CD4-positive, alpha-beta T cell treated with Interferon gamma for 1 hour (primary cell): ENCODE data around the gene TMEM14A.
A peak's percentile ranks its signal among the peaks of the same experiment; 100 is the strongest.
"Not testable (repeated sequence)": the region's sequence is repeated elsewhere in the genome, so short reads cannot be mapped to it uniquely, and the experiment has no call there.

Source experiments
- DNase-seq: peaks from one replicate; pipeline ENCODE4 v3.0.0-alpha.2; 2020

The TMEM14A gene, protein sequence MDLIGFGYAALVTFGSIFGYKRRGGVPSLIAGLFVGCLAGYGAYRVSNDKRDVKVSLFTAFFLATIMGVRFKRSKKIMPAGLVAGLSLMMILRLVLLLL

DNA sequence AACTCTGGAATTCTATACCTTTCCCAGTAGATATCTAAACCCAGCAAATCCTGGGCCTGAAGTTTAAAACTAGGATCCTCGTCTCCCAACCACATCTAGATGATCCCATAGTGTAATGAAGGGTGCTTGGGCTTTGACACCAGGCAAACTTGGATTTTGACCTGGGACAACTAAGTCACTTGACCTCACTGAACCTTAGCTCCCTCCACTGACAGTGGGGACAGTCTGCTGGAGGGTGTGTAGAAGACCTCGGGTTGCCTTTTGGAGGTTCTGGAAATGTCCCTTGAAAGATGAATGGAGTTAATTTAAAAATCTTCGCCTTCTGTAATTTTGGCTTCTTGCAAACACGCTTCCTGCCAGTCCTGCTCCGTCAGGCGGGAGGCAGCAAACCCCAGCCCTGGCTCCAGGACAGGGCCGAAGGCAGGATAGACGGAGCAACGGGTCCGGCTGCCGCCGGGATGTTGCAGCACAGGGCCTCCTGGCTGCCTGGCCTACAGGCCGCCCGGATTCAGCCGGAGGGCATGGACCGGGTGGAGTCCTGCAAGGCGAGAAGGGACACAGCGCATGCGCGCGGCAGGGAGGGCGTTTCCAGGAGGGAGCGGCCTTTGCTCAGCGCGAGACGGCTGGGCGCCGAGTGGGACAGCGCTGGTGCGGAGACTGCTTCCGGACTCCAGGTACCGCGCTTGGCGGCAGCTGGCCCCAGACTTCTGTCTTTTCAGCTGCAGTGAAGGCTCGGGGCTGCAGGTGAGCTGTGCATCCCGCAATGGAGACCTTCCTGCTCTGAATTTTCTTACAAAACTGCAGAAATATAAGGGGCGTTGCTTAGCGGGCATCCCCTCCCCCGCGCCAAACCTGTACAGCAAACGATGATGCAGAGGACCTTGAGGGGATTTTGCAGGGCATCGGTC lies at the start of gene TMEM14A:
TSS of gene TMEM14A (plus strand) at position 612 of the 908 bp plus-strand sequence. CDS start 5,990 bp downstream, outside the sequence.
- peak; percentile 88 for DNase-seq

GRCh38 chr6:52621631-52622030 lies 49.3 kb upstream of the TMEM14A start:
- DNase-seq, result no peak

DNA sequence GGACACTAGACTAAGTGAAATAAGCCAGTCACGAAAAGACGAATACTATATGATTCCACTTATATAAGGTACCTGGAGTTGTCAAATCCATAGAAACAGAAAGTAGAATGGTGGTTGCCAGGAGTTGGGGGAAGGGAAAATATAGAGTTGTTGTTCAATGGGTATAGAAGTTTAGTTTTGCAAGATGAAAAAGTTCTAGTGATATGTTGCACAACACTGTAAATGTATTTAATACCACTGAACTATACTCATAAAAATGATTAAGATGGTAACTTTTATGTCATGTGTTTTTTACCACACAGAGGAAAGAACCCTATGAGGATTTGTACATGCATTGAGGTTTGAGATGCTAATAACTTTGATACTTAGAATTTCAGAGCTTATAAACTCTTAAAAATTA lies 48.1 kb upstream of the TMEM14A start:
- DNase-seq, result no peak

DNA sequence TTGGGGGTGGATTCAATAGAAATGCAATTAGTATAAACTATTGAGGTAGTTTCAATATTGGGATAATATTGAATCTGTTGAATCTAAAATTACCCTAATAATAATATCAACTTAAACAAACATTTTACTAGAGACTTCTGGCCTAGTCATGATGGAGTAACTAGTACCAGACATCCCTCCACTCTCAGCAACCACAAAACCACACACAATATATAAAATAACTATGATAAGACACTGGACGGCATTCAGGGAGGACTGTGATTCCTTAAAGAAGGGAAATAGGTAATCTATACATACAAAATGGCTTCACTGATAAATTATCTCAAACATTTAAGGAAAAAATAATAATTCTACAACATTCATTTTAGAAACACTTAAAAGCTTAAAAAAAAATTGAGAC lies 38.9 kb upstream of the TMEM14A start:
- DNase-seq, result no peak

DNA sequence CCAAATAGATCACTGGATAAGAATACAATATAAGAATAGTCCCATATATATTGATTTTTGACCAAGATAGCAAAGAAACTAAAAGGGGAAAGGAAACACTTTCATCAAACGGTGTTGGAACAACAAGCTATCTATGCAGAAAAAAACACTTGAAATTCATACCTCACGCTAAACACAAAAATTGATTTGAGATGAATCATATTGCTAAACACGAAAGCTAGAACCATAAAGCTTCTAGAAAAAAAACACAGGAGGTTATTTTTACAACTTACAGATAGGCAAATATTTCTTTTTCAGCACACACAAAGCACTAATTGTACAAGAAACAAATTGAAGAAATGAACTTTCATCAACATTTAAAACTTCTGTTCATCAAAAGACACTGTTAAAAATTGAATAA lies 36.7 kb upstream of the TMEM14A start:
- DNase-seq, result no peak

DNA sequence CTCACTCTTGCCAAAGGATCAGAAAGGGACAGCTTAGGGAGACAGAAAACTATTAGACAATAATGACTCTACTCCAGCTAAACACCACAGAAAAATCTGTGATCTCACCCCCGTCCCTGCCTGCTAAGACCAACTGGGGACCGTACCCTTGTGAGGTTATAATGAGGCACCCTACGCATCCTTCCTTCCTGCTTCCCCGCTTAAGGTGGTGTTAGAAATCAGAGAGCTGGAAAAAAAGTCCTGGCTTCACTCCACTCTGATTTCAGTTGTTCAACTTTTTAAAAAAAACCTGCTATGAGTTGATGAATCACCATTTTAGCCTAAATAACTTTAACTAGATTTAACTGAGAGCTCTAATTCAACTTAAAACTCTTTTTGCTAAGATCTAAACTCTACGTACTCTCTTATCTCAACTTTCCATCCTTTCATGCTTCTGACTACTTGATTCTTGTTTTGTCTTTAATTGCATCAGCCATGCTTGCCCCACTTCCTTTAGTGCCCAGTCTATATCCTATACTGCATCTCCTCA lies 35.8 kb upstream of the TMEM14A start:
- DNase-seq, result no peak

- no peak for DNase-seq
Measured at GRCh38 chr6:52636830-52637229, 34.1 kb upstream of the TMEM14A start.

DNA sequence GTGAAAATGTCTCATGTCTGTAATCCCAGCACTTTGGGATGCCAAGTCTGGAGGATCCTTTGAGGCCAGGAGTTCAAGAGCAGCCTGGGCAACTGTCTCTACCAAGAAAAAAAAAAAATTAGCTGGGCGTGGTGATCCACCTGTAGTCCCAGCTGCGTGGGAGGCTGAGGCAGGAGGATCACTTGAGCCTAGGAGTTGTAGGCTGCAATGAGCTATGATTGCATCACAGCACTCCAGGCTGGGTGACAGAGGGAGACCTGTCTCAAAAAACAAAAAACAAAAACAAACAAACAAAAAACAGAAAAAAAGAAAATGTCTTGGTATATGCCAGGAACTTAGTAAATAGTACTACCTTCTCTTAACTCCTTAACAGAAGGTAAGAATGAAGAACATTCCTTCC lies 31.4 kb upstream of the TMEM14A start:
- DNase-seq, result no peak

GRCh38 chr6:52640170-52640569 lies 30.7 kb upstream of the TMEM14A start:
- DNase-seq, result no peak

DNA sequence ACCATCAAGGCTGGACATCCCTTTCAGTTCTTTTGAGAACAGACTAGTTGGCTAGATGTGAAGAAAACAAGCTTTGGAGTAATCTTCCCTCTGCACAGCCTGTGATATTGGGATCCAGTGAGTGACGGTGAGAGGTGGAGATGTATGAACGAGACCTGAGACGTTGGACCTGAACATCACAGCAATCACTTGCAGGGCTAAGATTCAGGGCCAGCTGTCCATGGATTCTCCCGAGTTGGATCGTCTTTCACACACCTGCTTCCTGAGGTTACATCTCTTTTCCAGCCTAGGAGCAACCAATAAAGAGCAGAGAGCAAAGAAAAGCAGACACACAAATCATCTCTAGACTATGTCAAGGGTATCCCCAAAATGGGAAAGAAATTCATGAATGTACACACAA lies 30.0 kb upstream of the TMEM14A start:
- DNase-seq, result no peak

- DNase-seq, result no peak
Measured at GRCh38 chr6:52641388-52641787, 29.5 kb upstream of the TMEM14A start.

DNA sequence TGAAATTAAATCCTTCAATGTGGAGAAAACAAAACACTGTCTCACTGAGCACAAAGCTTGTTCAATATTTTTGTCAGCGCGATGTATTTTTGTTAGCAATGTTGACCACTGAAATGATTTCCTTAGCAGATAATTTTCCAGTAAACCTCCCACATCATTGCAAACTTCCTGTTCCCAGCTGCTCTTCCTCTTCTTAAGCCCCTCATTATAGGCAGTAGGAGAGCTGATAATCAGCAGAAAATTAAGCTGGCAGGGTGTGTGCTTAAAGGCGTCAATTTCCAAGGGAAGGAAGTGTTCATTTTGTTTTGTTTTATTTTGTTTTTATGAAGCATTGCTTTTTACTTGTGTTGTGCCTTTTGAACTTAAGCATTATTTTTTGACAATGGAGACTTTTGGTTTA lies 29.1 kb upstream of the TMEM14A start:
- DNase-seq, result no peak

GRCh38 chr6:52642368-52642767 lies 28.5 kb upstream of the TMEM14A start:
- DNase-seq, result no peak

DNA sequence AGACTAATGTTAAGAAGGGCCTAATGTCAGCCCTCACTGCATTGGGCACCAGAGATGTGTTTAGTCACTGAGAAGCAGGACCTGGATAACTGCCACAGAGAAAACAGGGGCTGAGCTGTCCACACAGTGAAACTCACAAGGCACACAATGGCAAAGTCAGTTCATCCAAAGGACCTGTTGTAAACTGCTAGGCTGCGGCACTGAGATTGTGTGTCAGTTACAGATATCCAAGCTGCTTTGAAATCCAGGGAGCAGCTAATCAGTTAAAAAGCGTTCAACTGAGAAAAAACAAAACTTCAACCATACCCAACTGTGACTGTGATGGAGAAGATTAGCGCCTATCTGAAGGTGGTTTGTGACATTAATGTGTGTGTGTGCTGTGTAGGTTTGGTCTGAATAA lies 27.8 kb upstream of the TMEM14A start:
- no peak for DNase-seq

DNA sequence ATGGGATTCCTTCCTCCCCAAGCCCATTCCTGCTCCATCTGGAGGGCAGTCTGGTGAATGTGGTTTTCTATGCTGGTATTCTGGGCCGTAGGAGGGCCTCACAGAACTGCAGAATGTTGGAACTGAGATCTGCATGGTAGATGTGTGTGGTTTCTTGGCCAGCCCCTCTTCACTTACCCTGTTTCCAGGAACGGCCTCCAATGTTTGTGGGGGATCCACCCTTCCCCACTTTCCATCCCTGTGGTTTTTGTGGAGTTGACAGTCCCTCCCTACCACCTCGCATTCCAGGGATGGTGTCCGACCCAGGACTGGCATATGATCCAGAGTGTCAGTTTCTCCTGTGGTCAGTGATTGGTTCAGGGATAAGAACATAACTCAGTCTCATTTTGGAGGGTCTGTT lies 26.7 kb upstream of the TMEM14A start:
- no peak for DNase-seq

- DNase-seq, result no peak
Measured at GRCh38 chr6:52645976-52646375, 24.9 kb upstream of the TMEM14A start.

DNA sequence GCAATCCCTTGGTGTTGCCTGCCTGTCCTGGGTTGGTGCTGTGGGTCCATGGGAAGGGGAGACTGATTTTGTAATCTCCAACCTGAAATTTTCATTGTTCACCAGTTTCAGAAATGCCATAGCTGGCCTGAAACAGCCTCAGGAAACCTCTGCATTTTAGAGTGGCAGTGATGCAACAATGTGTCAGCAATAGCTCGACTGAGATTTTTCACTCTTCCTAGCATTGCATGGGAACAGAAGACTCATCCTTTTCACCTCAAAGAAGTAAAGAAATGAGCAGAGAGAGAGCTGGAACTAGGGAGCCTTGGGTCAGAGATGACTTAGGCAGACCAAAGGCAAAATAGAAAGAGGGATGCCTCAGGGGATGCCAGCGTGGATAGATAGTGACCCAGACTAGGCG lies 23.7 kb upstream of the TMEM14A start:
- DNase-seq, result no peak

DNA sequence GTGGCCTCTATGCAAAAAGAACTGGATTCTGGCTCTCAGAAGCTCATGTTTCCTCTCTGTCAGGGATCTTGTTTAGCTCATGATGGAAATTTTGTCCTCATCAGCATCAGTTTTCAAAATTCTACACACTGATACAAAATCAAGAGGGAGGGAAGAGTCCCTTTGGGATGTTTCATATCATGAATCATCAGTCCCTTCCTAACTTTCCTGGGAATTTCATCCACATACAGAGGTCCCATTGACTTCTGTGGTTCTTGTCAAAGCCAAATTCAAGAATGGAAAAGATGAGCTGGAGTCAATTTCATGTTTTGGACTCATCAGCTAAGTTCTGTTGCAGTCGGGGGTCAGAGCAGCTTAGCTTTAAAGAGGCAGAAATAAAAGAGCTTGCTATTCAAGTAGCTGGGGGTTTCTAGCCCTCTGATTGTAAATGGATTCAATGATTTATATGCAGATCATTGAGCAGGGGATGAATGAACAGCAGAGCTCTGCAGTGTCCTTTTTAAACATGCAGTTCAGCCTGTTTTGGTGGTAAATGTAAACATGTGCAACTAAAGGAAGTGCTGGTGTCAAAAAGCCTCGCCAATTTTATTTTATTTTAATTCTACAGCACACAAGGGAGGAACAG lies 21.3 kb upstream of the TMEM14A start:
- no peak for DNase-seq

GRCh38 chr6:52650941-52651340 lies 20.0 kb upstream of the TMEM14A start:
- no peak for DNase-seq

- no peak for DNase-seq
Measured at GRCh38 chr6:52653151-52653550, 17.8 kb upstream of the TMEM14A start.

DNA sequence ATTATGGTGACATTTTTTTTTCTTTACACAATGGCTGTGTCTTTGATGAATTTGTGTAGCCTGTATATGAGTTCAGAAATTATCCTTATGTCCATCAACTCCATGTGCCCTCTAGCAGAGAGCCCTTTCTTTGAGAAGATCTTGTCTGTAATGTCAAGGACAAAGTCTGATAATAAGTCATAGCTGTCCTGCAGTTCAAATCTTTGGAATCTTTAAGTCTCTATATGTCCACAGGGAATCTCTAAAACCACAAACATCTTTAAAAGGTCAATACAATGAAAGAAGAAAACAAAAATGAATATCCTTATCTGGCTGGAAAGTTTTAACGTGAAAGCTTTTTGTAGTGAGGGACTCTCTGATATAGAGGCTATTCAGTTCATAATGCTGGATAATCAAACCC lies 16.9 kb upstream of the TMEM14A start:
- DNase-seq, result no peak

DNA sequence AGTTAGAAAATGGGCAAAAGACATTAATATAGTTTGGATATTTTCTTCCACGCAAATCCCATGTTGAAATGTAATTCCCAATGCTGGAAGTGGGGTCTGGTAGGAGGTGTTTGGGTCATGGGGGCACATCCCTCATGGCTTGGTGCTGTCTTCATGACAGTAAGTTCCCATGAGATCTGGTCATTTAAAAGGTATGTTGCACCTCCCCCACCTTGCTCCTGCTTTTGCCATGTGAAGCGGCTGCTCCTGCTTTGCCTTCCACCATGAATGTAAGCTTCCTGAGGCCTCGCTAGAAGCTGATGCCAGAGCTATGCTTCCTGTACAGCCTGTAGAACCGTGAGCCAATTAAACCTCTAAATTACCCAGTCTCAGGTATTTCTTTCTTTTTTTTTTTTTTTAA lies 16.3 kb upstream of the TMEM14A start:
- DNase-seq, result no peak

GRCh38 chr6:52655941-52656340 lies 15.0 kb upstream of the TMEM14A start:
- not testable (repeated sequence) for DNase-seq

DNA sequence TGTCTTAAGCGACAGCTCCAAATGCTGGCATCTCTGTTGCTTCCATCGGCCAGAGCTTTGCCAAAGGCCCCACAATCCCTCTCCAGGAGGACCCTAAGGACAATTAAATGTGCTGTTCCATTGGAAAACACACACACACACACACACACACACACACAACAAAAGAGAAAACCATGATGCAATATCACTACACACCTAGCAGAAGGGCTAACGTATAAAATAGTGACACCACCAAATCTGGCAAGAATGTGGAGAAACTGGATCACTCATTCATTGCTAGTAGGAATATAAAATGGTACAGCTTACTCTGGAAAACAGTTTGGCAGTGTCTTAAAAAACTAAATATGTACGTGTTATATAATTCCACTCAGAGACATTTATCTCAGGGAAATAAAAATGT lies 13.0 kb upstream of the TMEM14A start:
- no peak for DNase-seq
